ENCODE measurements around the gene KSR2. TPM values are rescaled to one million over a fixed set of nuclear protein-coding genes. Genes with fewer than 3 reads are reported as not detected.

KSR2 gene
- total RNA-seq, 1 donor: under 0.01 TPM

- H3K4me2 ChIP-seq (ENCODE audit: insufficient read depth, low read length): no peak overlapping the region
- peaks cover 2% of the 10 kb centered on the region for H3K9me3 ChIP-seq (ENCODE audit: low read depth, low read length)
- H2AFZ ChIP-seq (ENCODE audit: low read length): no peak overlapping the region
- no peaks in the 10 kb centered on the region for H3K27me3 ChIP-seq (ENCODE audit: insufficient read depth, low read length)
- no peak overlapping the region for H3K4me3 ChIP-seq (ENCODE audit: insufficient read depth, low read length)
- TF ChIP-seq, protein P1, sequence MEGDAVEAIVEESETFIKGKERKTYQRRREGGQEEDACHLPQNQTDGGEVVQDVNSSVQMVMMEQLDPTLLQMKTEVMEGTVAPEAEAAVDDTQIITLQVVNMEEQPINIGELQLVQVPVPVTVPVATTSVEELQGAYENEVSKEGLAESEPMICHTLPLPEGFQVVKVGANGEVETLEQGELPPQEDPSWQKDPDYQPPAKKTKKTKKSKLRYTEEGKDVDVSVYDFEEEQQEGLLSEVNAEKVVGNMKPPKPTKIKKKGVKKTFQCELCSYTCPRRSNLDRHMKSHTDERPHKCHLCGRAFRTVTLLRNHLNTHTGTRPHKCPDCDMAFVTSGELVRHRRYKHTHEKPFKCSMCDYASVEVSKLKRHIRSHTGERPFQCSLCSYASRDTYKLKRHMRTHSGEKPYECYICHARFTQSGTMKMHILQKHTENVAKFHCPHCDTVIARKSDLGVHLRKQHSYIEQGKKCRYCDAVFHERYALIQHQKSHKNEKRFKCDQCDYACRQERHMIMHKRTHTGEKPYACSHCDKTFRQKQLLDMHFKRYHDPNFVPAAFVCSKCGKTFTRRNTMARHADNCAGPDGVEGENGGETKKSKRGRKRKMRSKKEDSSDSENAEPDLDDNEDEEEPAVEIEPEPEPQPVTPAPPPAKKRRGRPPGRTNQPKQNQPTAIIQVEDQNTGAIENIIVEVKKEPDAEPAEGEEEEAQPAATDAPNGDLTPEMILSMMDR (IDR thresholded peaks at IDR 0.05; ENCODE audit: extremely low read depth, low read depth, low read length): no peak
- no peak for DNase-seq (ENCODE audit: insufficient read length, low spot score, missing footprints)
- no peaks in the 10 kb centered on the region for H3K4me1 ChIP-seq (ENCODE audit: insufficient read depth, low read length)
- no peaks in the 10 kb centered on the region for H4K20me1 ChIP-seq (ENCODE audit: insufficient read depth, low read length)
- H3K36me3 ChIP-seq (ENCODE audit: insufficient read depth, low read length): no peaks in the 10 kb centered on the region
- H3K27ac ChIP-seq (ENCODE audit: low read depth, low read length): no peak overlapping the region
- no peaks in the 10 kb centered on the region for H3K79me2 ChIP-seq (ENCODE audit: insufficient read depth, low read length)
These were observed 421.6 kb downstream of the KSR2 start for GRCh38 chr12:117547209-117547608.

GRCh38 chr12:117545216-117545615, 423.6 kb downstream of the KSR2 start:
- Histone ChIP-seq H3K4me3 (ENCODE audit: insufficient read depth, low read length) (no peak overlapping the region), H4K20me1 (ENCODE audit: insufficient read depth, low read length) (no peaks in the 10 kb centered on the region), H3K27ac (ENCODE audit: low read depth, low read length) (no peak overlapping the region), H3K27me3 (ENCODE audit: insufficient read depth, low read length) (no peaks in the 10 kb centered on the region), H3K36me3 (ENCODE audit: insufficient read depth, low read length) (no peaks in the 10 kb centered on the region), H3K4me1 (ENCODE audit: insufficient read depth, low read length) (no peaks in the 10 kb centered on the region), H3K9me3 (ENCODE audit: low read depth, low read length) (no peaks in the 10 kb centered on the region), H3K79me2 (ENCODE audit: insufficient read depth, low read length) (no peaks in the 10 kb centered on the region), H3K4me2 (ENCODE audit: insufficient read depth, low read length) (no peak overlapping the region), H2AFZ (ENCODE audit: low read length) (no peak overlapping the region)
- no peak for DNase-seq (ENCODE audit: insufficient read length, low spot score, missing footprints)
- TF ChIP-seq, protein P1 (IDR thresholded peaks at IDR 0.05; ENCODE audit: extremely low read depth, low read depth, low read length): no peak

- H3K79me2 ChIP-seq (ENCODE audit: insufficient read depth, low read length): no peaks in the 10 kb centered on the region
- H3K27ac ChIP-seq (ENCODE audit: low read depth, low read length): no peak overlapping the region
- no peaks in the 10 kb centered on the region for H3K9me3 ChIP-seq (ENCODE audit: low read depth, low read length)
- no peaks in the 10 kb centered on the region for H4K20me1 ChIP-seq (ENCODE audit: insufficient read depth, low read length)
- H3K4me1 ChIP-seq (ENCODE audit: insufficient read depth, low read length): no peaks in the 10 kb centered on the region
- no peak overlapping the region for H2AFZ ChIP-seq (ENCODE audit: low read length)
- TF ChIP-seq, protein P1 (IDR thresholded peaks at IDR 0.05; ENCODE audit: extremely low read depth, low read depth, low read length): no peak
- H3K4me3 ChIP-seq (ENCODE audit: insufficient read depth, low read length): no peak overlapping the region
- no peaks in the 10 kb centered on the region for H3K36me3 ChIP-seq (ENCODE audit: insufficient read depth, low read length)
- no peaks in the 10 kb centered on the region for H3K27me3 ChIP-seq (ENCODE audit: insufficient read depth, low read length)
- DNase-seq (ENCODE audit: insufficient read length, low spot score, missing footprints): peak; percentile 9
- H3K4me2 ChIP-seq (ENCODE audit: insufficient read depth, low read length): no peak overlapping the region
These were observed 428.8 kb downstream of the KSR2 start for GRCh38 chr12:117540011-117540410.

DNA sequence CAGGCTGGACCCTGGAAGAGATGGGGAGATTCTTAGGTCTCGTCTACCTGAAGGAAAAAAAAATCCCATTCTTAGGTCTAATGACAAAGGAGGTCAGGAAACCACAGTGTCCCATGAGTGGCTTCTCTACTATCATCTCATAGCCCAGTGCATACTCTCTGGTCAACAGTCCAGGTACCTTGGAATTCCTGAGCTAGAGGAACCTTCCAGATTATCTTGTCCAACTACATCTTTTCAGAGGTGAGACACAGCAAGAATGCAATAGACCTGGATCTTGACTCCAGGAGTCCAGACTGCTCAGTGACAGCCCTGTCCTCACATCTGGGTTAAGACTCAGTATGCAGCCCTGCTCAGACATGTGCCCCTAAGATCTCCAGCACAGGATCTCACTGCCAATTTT, 429.9 kb downstream of the KSR2 start:
- H3K4me2 ChIP-seq (ENCODE audit: insufficient read depth, low read length): no peak overlapping the region
- no peaks in the 10 kb centered on the region for H3K27me3 ChIP-seq (ENCODE audit: insufficient read depth, low read length)
- H3K36me3 ChIP-seq (ENCODE audit: insufficient read depth, low read length): no peaks in the 10 kb centered on the region
- no peak overlapping the region for H2AFZ ChIP-seq (ENCODE audit: low read length)
- TF ChIP-seq, protein P1 (IDR thresholded peaks at IDR 0.05; ENCODE audit: extremely low read depth, low read depth, low read length): no peak
- H3K4me1 ChIP-seq (ENCODE audit: insufficient read depth, low read length): no peaks in the 10 kb centered on the region
- H3K9me3 ChIP-seq (ENCODE audit: low read depth, low read length): no peaks in the 10 kb centered on the region
- no peaks in the 10 kb centered on the region for H4K20me1 ChIP-seq (ENCODE audit: insufficient read depth, low read length)
- no peak overlapping the region for H3K4me3 ChIP-seq (ENCODE audit: insufficient read depth, low read length)
- peak; percentile 60 for DNase-seq (ENCODE audit: insufficient read length, low spot score, missing footprints)
- no peaks in the 10 kb centered on the region for H3K79me2 ChIP-seq (ENCODE audit: insufficient read depth, low read length)
- H3K27ac ChIP-seq (ENCODE audit: low read depth, low read length): no peak overlapping the region

Measured in osteoblast (primary cell).